Effector memory CD4-positive, alpha-beta T cell (primary cell): ENCODE results near the gene ALOX15B.
"Not testable (repeated sequence)": the region's sequence is repeated elsewhere in the genome, so short reads cannot be mapped to it uniquely, and the experiment has no call there.

Experiments
- DNase-seq, 3 donors: peaks; one replicate each; pipeline ENCODE4 v3.0.0-alpha.2; 2020
- H3K27ac ChIP-seq: 2 replicates; pipeline ENCODE4 v1.7.0; 2013; ENCODE audit warnings: mild to moderate bottlenecking, low read length, moderate library complexity; ENCODE audit not compliant: insufficient read depth, poor library complexity, severe bottlenecking
- H3K27me3 ChIP-seq: replicated peaks from 2 replicates; pipeline ENCODE4 v1.7.0; 2013; ENCODE audit warnings: mild to moderate bottlenecking, low read length; ENCODE audit not compliant: insufficient read depth, control insufficient read depth, poor library complexity, severe bottlenecking
- H3K36me3 ChIP-seq: 2 replicates; pipeline ENCODE4 v1.7.0; 2013; ENCODE audit warnings: mild to moderate bottlenecking, low read length, moderate library complexity; ENCODE audit not compliant: control insufficient read depth, insufficient read depth
- H3K4me1 ChIP-seq: 2 replicates; pipeline ENCODE4 v1.7.0; 2013; ENCODE audit warnings: low read length, mild to moderate bottlenecking; ENCODE audit not compliant: control insufficient read depth, insufficient read depth, poor library complexity, severe bottlenecking
- H3K4me3 ChIP-seq: 2 replicates; pipeline ENCODE4 v1.7.0; 2013; ENCODE audit warnings: low read length, low read depth, mild to moderate bottlenecking; ENCODE audit not compliant: insufficient read depth, poor library complexity, severe bottlenecking
- H3K9me3 ChIP-seq: 2 replicates; pipeline ENCODE4 v1.7.0; 2013; ENCODE audit warnings: mild to moderate bottlenecking, low read length, moderate library complexity; ENCODE audit not compliant: control insufficient read depth

Gene ALOX15B

DNA sequence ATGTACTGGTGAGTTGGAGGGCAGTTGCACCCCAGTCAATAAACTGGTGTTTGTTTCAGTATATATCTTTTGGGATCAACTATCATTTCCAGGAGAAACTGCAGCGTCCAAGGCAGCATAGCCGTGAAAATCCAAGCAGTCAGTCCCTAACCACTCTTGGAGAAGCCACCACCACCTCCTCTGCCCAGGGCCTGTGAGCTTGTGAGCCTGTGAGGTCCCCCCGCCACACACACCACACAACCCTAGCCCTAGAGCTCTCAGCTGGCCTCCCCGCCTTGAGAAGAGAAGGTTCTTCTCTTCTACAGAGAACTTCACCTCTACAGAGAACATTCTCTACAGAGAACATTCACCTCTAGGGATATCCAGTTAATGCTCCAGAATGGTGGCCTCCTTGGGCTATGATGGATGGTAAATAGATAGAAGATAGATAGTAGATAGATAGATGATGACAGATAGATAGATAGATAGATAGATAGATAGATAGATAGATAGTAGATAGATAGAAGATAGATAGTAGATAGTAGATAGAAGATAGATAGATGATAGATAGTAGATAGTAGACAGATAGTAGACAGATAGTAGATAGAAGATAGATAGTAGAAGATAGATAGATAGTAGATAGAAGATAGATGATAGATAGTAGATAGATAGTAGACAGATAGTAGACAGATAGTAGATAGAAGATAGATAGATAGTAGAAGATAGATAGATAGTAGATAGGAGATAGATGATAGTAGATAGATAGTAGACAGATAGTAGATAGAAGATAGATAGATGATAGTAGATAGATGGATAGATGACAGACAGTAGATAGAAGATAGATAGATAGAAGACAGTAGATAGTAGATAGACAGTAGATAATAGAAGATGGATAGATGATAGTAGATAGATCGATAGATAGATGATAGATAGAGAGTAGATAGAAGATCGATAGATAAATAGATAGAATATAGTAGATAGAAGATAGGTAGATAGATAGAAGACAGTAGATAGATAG lies 13.7 kb downstream of the ALOX15B start:
- Histone ChIP-seq H3K4me3 (no peak overlapping the region), H3K9me3 (no peaks in the 10 kb centered on the region), H3K36me3 (no peaks in the 10 kb centered on the region)

GRCh38 chr17:8053600-8053999 lies 14.7 kb downstream of the ALOX15B start:
- DNase-seq: no peak
- H3K27ac ChIP-seq: no peak overlapping the region
- no peaks in the 10 kb centered on the region for H3K4me1 ChIP-seq
- peaks cover 5% of the 10 kb centered on the region for H3K27me3 ChIP-seq
- H3K4me3 ChIP-seq: no peak overlapping the region
- H3K9me3 ChIP-seq: no peaks in the 10 kb centered on the region
- H3K36me3 ChIP-seq: no peaks in the 10 kb centered on the region

More for the DNA sequence above, 13.7 kb downstream of the ALOX15B start:
- H3K27me3 ChIP-seq: no peaks in the 10 kb centered on the region
- H3K27ac ChIP-seq: no peak overlapping the region
- H3K4me1 ChIP-seq: no peaks in the 10 kb centered on the region
- no peak for DNase-seq

GRCh38 chr17:8055851-8056231 lies 17.0 kb downstream of the ALOX15B start:
- Histone ChIP-seq H3K4me3 (no peak overlapping the region), H3K4me1 (no peaks in the 10 kb centered on the region), H3K9me3 (no peaks in the 10 kb centered on the region), H3K27me3 (peaks cover 5% of the 10 kb centered on the region), H3K36me3 (no peaks in the 10 kb centered on the region), H3K27ac (no peak overlapping the region)
- DNase-seq: no peak

DNA sequence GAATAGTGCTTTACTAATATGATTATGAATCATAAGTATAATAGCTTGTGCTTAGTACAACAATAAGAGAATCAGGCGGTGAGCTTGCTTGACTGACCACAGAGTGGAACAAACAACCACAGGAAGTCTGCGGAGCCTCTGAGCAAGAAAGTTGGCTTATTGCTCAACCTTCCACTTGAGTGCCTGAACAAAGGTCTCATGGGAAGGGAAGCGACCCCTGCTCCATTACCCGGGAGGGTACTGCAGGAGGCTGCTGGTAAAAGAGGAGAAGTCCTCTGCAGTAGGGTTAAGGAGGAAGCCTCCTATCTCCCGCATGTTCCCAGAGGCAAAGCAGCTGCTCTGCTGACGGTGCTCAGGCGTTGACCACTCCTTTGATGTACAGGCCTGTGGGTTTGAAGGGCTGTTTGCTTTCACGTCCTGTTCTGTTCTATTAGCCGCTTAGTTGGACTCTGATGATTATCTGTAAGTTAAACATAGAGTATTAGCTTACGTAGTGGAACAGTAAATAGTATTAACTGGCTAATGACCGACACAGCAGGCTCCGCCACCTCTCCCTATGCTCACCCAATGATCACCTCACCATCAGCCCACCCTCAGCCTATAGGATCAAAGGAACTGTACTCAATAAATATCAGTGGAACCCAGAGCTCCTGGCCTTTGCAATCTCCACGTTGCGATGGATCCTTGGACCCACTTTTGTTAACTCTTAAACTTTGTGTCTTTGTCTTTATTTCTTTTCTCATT lies 17.5 kb downstream of the ALOX15B start:
- no peaks in the 10 kb centered on the region for H3K36me3 ChIP-seq
- H3K27ac ChIP-seq: no peak overlapping the region
- DNase-seq: no peak
- no peak overlapping the region for H3K4me3 ChIP-seq
- H3K27me3 ChIP-seq: peaks cover 9% of the 10 kb centered on the region
- no peaks in the 10 kb centered on the region for H3K4me1 ChIP-seq
- H3K9me3 ChIP-seq: no peaks in the 10 kb centered on the region

GRCh38 chr17:8056976-8057625 lies 18.2 kb downstream of the ALOX15B start:
- Histone ChIP-seq H3K4me1 (no peaks in the 10 kb centered on the region), H3K27ac (no peak overlapping the region), H3K4me3 (no peak overlapping the region), H3K9me3 (no peaks in the 10 kb centered on the region), H3K27me3 (peaks cover 9% of the 10 kb centered on the region), H3K36me3 (no peaks in the 10 kb centered on the region)
- no peak for DNase-seq

- no peak overlapping the region for H3K27ac ChIP-seq
- no peaks in the 10 kb centered on the region for H3K9me3 ChIP-seq
- no peaks in the 10 kb centered on the region for H3K36me3 ChIP-seq
- H3K27me3 ChIP-seq: peaks cover 9% of the 10 kb centered on the region
- peak in 1 of 3 donors; percentile 30 for DNase-seq
- H3K4me3 ChIP-seq: no peak overlapping the region
- no peaks in the 10 kb centered on the region for H3K4me1 ChIP-seq
Measured at GRCh38 chr17:8057691-8058114, 18.8 kb downstream of the ALOX15B start.

- no peaks in the 10 kb centered on the region for H3K4me1 ChIP-seq
- H3K36me3 ChIP-seq: no peaks in the 10 kb centered on the region
- DNase-seq: no peak
- H3K27me3 ChIP-seq: peaks cover 16% of the 10 kb centered on the region
- H3K4me3 ChIP-seq: no peak overlapping the region
- no peaks in the 10 kb centered on the region for H3K9me3 ChIP-seq
- no peak overlapping the region for H3K27ac ChIP-seq
Measured at GRCh38 chr17:8059131-8059530, 20.3 kb downstream of the ALOX15B start.

DNA sequence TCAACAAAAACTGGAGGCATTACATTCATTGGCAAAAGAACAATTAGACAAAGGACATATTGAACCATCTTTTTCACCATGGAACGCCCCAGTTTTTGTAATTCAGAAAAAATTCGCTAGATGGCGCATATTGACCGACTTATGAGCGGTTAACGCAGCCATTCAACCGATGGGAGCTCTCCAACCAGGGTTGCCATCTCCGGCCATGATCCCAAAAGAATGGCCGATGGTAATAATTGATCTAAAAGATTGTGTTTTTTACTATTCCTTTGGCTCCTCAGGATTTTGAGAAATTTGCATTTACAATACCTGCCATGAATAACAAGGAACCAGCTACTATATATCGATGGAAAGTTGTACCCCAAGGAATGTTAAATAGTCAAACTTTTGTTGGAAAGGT lies 21.4 kb downstream of the ALOX15B start:
- no peak overlapping the region for H3K4me3 ChIP-seq
- H3K27ac ChIP-seq: no peak overlapping the region
- no peaks in the 10 kb centered on the region for H3K4me1 ChIP-seq
- no peaks in the 10 kb centered on the region for H3K9me3 ChIP-seq
- no peaks in the 10 kb centered on the region for H3K36me3 ChIP-seq
- peak in 2 of 3 donors; percentile 27 to 40 for DNase-seq
- H3K27me3 ChIP-seq: peaks cover 18% of the 10 kb centered on the region

- not testable (repeated sequence) for H3K9me3 ChIP-seq, H3K27ac ChIP-seq, H3K4me1 ChIP-seq, H3K4me3 ChIP-seq, DNase-seq, H3K36me3 ChIP-seq
- H3K27me3 ChIP-seq: peaks cover 18% of the 10 kb centered on the region
Measured at GRCh38 chr17:8061851-8062250, 23.0 kb downstream of the ALOX15B start.
